ENCODE measurements around the gene AKT1.
A peak's percentile ranks its signal among the peaks of the same experiment; 100 is the strongest.

Gene AKT1

DNA sequence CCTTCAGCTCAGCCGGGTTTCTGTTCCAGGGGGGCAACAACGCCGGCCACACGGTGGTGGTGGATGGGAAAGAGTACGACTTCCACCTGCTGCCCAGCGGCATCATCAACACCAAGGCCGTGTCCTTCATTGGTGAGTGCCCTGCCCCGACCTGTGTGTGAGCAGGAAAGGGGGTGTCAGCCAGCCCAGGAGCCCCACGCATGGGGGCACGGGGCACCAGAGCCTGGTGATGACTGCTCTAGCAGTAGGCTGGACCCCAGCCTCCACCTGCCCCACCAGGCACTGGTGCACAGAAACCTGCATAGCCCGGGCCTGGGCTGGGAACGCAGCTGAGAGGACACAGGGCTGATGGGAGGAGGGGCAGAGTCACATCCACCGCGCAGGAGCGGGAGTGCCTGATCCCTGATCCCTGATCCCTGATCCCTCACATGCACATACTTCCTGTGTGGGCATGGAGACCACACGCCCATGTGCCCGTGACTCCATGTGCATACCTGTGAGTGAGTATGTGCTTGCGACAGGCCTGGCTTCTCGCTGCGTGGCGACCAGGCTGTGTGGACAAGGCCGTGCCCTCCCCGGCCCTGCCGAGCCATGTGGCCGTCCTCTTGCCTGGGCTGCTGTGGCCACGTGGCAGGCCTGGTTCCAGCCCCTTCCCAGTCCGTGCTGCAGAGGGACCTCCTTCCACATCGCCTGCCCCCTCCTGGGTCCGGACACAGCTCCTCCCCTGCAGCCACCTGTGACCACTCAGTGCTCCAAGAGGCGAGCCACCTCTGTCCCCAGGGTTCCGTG is 60.4 kb downstream of the AKT1 start:
- DNase-seq: peak; percentile 39 to 69

DNA sequence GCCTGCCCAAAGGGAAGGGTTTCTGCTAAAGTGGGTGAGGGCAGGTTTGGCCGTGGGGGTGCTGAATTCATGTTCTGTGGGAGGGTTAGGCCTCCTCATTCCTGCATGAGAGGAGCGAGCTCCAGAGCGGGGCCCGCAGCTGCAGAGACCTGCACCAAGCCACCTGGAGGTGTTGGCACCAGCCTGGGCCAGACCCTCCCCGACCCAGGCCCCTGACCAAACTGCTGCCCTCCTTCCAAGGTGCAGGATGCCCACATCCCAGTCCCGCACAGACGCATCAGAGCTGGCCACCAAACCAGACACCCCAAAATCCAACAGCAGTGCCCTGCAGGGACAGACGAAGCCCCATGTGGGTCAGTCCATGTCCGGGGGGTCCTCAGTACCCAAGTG is 61.0 kb downstream of the AKT1 start:
- DNase-seq: no peak

DNA sequence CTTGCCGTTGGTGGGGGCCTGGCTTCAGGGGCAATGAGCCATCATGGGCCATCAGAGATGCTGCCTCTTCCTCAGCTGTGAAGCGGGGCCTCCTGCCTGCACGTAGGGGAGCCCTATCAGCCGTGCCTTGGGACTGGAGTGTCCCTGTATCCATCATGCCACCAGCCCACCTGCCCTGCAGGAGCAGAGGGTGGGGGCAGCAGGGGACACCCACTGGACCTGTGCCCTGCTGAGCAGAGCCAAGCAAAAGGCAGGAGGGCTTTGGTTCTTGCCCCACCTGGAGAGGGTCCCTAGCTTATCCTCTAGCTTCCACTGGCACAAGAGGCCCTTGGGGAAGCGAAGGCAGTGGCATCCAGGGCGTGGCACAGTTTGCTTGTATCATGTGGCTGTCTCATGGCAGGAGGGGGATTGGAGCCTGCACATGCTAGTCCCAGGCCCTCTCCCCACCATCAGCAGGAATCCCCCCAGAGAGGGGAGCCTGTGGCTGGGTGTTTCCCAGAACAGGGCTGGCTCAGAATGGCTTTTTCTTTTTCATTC is 61.4 kb downstream of the AKT1 start:
- no peak for DNase-seq

DNA sequence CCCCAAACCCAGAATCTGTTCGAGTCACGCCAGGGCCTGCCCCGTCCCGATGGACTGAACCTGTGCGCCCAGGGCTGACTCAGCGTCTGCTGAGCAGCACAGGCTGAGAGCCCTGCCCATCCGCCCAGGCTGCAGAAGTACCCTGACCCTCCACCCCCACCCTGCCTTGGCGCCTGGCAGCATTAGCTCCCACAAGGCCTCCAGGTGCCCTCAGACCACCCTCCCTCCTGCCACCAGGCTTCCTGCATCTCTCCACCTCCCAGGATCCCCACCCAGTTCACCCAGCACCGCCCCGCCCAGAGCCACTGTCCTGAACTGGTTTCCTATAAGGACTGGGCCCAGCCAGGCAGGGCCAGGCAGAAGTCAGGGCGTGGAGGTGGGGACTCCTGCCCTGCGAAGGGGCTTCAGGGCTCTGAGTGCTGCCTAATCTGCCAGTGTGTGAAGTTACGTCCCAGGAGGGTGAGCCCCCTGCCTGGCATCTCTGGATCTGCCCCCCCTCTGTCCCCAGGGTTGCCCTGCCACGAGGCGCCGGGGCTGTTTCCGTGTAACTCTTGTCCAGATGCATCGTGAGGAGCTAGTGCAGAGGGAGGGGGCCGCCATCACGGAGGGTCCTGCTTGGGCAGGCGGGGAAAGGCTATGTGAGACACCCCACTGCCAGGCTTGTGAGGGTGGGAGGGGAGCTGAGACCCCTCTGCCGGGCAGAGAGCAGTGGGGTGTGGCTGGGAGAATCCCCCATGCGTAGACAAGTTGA is 62.4 kb downstream of the AKT1 start:
- peak in 1 of 2 experiments; percentile 18 for DNase-seq

DNA sequence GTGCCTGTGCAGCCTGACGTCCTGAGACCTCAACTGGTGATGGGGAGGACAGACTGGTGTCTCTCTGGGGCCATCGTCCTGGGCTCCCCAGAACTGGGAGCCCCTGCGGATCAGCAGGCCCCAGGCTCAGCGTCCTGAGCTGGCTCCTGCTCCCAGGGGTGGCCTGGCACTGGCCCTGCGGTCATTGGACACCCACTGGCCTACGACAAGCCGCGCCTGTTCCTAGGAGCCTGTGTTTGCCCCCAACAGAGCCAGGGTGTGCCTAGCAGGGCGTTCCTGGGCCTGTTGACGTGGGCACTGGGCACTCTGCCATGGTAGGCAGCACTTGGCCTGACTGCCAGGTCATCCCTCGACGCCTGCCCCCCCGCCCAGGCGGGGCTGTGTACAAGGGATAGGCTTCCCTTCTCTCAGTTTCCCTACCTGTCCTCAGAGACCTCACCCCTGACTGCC is 63.2 kb downstream of the AKT1 start:
- DNase-seq: peak; percentile 49 to 76

DNA sequence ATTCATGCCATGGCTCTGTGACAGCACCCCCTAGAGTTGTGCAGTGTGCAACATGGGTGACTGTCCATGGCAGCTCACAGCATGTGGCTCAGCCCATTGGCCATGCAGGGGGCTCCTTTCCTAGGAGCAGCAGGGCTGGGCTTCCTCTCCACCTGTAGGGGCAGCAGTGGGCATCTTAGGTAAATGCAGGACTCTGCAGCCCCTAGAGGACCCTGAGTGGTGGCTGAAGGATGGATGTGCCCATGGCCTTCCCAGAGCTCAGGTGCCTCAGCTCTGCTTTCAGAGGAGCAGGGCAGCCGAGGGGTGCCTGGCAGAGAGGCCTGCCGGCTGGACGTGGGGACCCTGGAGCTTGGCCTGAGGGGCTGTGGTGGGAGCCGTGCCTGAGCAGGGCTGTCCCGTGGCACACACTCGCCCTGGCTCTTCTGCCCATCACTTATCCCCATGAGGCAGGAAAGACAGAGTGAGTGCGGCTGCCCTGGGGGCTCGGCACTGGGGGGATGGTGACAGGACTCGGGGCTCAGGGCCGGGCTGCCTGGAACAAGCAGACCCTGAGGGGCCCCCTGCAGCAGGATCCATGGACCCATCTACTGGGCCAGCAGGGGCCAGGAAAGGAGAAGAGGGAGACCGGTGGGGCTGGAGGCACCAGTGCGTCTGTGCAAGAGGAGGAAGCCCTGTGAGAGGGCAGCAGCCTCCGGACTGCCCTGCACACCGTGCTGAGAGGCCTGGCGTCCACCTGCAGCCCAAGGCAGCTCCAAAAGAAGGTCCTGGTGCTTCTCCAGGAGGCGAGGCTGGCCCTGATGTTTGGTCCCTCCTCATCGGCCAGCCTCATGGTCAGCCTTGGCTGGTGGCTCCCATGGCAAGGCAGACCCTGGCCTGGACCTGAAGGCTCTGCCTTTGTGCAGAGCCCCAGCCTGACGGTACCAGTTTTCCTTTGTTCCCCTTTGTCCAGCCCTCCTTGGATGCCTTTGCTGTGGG is 63.9 kb downstream of the AKT1 start:
- DNase-seq: peak; percentile 33 to 74

DNA sequence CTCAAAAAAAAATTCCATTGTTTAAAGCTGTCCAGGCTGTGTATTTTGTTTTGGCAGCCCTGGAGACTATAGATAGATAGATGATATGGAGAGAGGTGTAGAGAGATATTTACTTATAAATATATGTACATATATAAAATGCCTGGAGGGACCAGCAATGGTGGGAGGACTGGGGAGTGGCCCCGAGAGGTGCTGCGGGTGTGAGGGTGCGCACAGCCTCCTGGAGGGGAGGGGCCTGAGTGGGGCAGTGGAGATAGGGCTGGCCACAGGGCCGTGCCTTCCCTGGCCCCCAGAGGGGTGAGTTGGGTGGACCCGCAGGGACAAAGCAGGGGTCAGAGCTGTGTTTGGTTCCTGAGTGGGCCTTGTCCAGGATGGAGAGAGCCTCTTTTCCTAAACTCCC is 65.1 kb downstream of the AKT1 start:
- DNase-seq: no peak

DNA sequence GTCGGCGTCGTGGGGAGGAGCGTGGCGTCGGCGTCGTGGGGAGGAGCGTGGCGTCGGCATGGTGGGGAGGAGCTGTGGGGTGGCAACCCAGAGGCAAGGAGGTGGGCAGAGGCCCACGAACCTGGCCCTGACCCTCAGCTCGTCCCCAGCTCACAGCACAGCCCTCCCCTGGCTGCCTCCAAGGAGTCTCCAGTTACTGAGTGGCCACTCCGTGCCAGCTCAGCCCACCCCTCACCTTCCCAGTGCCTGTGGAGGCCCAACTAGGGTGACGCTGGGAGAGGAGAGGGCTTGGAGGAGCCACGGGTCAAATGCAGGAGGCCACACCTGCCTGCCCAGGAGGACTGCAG is 65.7 kb downstream of the AKT1 start:
- no peak for DNase-seq

DNA sequence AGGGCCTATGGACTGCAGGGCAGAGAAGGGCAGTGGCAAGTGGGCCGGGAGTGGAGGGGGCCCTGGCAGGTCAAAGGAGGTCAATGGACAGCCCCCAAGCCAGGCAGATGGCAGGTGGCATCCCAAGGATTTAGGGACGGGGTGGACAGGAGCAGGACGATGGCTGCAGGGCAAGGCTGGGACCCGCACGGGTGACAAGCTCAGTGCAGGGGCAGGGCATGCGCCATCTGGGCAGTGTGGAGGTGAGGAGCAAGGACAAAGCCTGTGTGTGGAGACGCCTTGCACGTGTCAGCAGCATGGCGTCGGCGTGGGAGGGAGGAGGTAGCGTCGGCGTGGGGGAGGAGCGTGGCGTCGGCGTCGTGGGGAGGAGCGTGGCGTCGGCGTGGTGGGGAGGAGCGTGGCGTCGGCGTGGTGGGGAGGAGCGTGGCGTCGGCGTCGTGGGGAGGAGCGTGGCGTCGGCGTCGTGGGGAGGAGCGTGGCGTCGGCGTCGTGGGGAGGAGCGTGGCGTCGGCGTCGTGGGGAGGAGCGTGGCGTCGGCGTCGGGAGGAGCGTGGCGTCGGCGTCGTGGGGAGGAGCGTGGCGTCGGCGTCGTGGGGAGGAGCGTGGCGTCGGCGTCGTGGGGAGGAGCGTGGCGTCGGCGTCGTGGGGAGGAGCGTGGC is 66.2 kb downstream of the AKT1 start:
- DNase-seq: peak in 1 of 2 experiments; percentile 46

DNA sequence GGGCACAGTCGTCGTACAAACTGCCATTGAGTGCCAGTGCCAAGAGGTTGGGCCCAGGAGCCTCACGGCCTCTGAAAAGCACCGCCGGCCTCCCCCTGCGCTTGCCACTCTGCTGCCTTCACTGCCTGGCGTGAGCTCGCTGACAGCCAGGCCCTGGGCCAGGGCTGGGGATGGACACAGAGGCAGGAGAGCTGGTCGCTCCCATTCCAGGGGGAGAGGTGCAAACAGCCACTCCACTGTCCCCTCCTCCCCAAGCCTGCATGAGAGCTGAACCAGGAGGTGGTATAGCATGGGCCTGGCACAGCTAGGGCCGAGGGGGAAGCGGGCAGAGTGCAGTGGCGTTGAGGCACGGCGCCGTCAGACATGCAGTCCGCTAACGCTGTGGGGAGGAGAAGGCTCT is 66.9 kb downstream of the AKT1 start:
- DNase-seq: no peak

DNA sequence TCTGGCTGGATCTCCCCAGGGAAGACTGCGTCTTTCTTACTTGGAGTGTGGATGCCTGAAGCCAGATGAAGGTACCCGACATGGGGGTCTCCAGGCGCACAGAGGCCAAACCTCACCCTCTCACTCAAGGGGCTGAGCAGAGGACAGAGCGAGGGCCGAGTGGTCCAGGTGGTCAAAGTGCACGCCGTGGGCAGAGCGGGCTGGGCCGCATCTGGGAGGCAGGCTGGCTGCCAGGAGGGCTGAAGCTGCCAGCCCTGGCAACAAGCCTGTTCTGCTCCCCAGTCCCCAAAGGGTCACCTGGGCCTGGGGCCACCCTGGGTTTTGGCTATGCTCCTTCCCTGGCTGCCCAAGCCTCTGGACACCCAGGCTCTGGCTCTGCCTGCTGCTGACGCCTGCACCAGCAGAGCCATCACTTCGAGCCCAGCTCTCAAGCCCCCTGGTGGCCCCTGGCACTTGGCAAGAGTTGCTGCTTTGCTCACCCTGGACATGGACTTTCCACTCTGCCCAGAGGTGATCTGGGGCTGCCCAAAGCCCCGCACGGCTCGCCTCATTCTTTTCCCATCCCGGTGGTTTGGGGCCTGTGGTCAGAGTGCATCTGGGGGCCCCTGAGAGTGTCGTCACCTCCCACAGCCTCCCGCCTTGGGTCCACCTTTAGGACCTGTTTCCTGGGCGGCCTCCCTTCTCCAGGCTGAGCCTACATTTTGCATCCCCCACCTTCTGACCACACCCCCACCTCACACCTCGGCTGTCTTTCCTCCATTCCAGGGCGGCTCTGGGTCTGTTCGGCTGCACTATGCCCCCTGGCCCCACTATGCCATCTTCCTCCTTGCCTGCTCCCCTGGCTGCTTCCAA is 68.7 kb downstream of the AKT1 start:
- DNase-seq: peak in 1 of 2 experiments; percentile 23

DNA sequence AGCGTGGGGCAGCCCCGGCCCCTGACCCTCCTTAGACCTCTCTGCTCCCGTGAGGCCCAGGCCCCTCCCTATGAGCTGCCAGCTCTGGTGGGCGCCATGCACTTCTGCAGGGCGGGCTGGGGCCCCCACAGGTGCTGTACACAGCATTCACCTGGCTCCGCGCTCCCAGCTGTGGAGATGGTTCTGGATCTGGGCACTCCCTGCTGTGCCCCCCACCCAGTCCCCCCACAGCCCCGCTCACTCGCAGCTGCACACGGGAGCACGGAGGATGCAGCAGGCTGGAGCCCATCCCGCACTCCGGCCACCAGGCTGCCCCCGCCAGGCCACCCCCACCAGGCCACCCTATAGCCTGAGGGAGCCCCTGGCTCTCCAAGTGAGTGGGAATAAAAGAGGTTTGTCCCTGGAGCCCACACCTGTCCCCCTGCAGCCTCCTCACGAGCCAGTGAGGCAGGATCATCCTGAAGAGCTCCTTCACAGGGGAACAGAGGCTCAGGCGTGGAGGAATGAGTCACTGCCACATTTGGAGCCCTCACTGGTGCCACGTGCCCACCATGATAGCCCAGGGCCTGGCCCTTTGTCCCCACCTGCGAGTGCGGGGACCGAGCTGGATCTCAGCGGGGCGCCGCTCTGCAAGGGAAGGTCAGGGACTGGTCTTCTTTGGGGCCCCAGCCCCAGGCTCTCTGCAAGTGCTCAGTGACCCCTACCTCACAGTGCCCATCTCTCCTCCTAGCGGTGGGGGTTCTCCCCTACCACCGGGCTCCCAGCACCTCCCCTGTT is 69.6 kb downstream of the AKT1 start:
- DNase-seq: no peak

DNA sequence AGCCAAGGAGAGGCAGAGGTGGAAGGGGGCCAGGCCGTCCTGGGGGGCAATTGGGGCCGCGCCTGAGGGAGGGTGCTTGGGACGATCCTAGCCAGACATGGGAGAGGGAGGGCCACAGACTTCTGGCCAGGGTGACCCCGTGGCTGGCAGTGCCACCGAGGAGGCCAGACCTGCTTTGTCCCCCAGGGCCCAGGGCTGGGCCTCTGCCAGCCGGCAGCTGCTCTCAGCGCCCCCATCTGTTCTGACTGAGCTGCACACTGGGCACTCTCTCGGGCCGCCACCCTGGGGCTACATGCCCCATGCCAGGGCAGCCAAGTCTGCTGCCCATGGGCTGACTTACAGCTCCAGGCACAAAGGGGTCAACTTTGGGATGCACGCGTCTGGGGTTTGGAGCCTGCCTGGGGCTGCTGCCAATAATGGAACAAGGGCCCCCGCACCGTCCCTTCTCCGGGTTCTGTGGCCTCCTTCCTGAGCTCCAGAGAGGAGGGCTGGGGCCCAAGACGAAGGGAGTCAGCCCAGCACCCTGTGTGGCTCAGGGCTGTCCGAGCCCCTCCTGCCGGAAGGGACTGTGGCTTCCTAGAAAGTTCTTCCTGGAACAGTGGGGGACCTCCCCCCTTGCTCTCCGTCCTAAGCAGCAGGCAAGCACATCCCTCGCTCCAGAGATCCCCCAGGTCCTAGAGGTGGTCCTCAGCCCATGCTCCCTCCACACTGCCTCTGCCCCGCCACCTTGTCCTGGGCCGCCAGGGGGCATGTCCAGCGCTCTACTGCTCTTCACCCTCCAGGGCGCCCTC is 70.4 kb downstream of the AKT1 start:
- peak in 1 of 2 experiments; percentile 9 for DNase-seq

DNA sequence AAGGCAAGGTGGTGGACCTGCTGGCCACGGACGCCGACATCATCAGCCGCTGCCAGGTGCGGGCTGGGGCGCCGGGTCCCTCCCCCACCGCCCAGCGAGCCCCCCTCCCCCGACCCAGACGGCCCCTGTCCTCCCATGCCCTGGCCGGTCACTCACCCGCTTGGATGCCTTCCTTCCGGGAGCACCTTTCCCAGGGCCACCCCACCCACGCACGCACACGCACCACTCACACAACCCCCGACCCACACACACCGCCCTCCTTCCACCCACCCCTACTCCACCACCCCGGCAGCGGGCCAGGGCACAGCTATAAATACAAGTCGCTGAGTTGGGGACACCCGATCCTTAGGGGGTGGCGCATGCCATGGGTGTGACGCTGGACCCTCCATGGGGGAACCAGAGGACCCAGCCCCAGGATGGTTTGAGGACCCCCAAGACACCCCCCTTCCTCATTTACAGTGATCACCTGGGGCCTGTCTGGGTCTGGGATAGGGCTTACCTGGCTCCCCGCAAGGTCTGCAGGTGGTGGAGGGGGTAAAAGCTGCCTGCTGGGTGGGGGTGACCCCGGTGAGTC is 71.1 kb downstream of the AKT1 start:
- no peak for DNase-seq

DNA sequence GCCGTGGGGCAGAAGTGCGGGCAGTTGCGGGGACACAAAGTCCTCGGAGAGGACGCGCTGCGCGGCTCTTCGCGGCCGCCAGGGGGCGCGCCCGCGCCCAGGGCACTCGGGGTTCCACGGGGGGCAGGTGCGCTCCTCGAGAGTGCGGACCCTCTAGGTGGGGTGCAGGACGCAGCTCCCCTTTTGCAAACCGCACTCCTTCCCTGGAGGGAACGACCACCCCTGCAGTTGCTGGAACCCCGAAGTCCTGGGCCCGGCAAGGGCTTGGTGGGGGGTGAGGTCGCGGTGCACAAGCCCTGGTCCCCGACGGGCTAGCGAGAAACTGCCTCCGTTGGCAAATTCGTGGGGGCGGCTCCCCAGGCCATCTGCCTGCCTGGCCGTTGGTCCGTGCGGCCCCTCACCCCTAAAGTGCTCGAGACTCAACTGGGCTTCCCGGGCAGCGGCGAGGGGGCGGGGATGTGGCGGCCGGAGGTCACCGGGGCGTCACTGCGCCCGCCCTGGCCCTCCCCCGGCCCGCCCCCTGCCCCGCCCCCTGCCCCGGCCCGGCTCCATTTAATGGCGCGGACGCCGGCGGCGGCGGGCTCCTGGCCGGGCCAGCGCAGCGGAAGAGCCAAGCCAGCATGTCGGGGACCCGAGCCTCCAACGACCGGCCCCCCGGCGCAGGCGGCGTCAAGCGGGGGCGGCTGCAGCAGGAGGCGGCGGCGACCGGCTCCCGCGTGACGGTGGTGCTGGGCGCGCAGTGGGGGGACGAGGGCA is 71.7 kb downstream of the AKT1 start, which contains the start of gene ADSS1:
ADSS1 (plus strand) TSS at position 579 of the 756 bp plus-strand sequence; CDS start at position 621, 42 bp downstream.
- peak in 1 of 2 experiments; percentile 28 for DNase-seq

DNA sequence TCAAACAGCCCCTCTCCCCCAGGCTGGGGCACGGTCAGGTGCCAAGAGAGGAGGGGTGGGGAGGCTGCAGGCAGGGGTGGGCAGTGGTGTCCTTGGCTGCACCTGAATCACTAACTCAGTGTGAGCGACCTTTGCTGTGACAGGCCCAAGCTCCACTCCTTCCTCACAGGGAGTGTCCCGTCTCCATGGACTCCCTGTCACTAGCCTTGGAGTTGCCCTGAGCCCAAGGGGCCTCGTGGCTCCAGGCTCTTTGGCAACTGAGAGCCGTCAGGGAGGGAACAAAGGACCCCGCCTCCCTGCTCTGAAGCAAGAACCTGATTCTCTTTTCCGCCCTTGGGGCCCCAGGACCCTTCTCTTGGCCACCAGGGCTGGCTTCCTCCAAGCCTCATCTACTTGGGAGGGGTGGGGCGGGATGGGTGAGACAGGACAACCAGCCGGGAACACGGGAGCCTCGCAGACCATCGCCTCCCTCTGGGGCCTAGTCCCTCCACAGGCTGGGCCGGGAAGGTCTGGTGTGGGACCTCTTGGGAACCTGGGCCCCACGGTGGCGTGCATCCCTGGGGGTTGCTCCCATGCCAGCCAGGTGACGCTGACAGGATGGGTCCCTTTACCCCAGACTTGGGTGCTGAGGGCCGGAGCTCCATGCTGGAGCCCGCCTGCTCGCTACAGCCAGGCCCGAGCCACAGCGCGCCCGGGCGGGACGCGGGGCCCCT is 72.5 kb downstream of the AKT1 start:
- no peak for DNase-seq

Measured in SHP77 (cell line).